ENCODE data around the gene SAT2. TPM values are rescaled to one million over a fixed set of nuclear protein-coding genes. Genes with fewer than 3 reads are reported as not detected.
A peak's percentile ranks its signal among the peaks of the same experiment; 100 is the strongest.

Gene SAT2
- total and polyA plus RNA-seq, 9 donors = 89.5 to 235 (median 145) TPM

DNA sequence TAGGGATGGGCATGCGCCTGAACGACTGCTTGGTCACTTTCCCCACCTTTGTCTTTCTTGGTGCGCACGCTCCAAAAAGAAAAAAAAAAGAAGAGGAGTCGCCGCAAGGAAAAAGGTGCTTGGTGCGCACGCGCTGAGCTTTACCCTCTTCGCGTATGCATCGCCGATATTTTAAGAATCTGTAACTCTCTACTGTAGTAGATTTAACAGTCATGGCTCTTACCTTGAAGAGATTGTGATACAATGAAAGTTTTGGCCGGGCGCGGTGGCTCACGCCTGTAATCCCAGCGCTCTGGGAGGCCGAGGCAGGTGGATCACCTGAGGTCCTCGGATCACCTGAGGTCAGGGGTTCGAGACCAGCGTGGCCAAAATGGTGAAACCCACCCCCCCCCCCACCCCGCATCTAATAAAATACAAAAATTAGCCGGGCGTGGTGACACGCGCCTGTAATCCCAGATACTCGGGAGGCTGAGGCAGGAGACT, 12.3 kb downstream of the SAT2 start:
- WGBS, 3 donors = 5 to 8% (median 7%) methylated on average over 28 of the region's 28 CpGs
- intact Hi-C loops (cut with DNase I) = no loop called here
- peak overlapping the region; percentile 41 for H3K4me3 ChIP-seq
- H3K36me3 ChIP-seq = no peaks in the 10 kb centered on the region
- H3K27me3 ChIP-seq = no peaks in the 10 kb centered on the region
- H3K9me3 ChIP-seq = no peaks in the 10 kb centered on the region
- H3K27ac ChIP-seq = peak overlapping the region; percentile 26 to 85
- TF ChIP-seq CTCF (IDR thresholded peaks at IDR 0.05) = no peak
- TF ChIP-seq EP300 (IDR thresholded peaks at IDR 0.05) = no peak
- TF ChIP-seq POLR2A (IDR thresholded peaks at IDR 0.05) = no peak
- peaks cover 15% of the 10 kb centered on the region for H3K4me1 ChIP-seq (ENCODE audit: insufficient read depth)
- DNase-seq = no peak

DNA sequence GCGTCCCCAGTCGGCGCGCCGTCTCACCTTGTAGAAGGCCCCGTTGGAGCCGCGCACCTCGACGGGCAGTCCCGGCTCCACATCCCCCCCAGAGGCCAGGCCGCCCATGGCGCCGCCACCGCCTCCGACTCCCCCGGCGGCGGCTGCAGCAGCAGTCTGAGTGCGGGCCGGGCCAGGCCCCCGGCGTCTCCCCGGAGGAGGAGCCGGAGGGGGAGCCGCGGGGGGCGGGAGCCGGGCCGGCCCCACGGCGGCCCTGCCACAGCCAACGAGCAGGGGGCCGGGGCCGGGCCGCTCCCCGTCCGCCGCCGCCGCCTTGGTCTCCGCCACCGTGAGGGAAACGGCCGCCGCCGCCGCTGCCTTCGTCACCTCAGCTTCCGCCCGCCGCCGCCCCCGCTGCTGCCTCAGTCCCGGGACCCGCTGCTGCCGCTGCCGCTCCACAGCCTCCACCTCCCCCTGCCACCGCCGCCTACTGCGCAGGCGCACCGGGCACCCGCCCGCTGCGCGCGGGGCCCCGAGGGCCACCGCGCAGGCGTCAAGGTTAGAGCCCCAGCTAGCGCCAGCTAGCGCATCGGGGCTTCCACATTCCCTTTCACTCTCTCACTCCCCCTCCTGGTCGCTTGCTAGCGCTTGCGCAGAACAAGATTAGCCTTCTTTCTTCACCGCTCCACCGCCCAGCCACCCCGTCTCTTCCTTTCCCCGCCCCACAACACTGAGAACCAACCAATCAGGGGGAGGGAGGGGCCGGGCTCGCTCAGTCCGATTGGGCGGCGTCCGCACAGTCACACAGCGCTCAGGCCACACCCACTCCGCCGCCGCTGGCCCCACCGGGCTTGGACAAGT, 13.0 kb downstream of the SAT2 start, which contains the start of gene FXR2:
Gene FXR2, minus strand, starts transcription at position 473 of the 840 bp plus-strand sequence. Its CDS starts 365 bp downstream, at position 108.
- Histone ChIP-seq H3K4me1 (ENCODE audit: insufficient read depth) (peaks cover 15% of the 10 kb centered on the region), H3K4me3 (peak within 1 kb of the TSS; percentile 64), H3K36me3 (no peaks in the 10 kb centered on the region), H3K9me3 (no peaks in the 10 kb centered on the region), H3K27ac (peak within 1 kb of the TSS; percentile 86 to 95), H3K27me3 (no peaks in the 10 kb centered on the region)
- intact Hi-C loops (cut with DNase I) = no loop called here
- 1% methylated on average over 38 to 93 of the region's 93 CpGs for WGBS, 3 donors
- TF ChIP-seq EP300 (IDR thresholded peaks at IDR 0.05) (no peak), CTCF (IDR thresholded peaks at IDR 0.05) (peak; percentile 74 to 83 (median 81)), POLR2A (IDR thresholded peaks at IDR 0.05) (peak; percentile 84)
- DNase-seq = peak; percentile 99 to 100 (median 100)

DNA sequence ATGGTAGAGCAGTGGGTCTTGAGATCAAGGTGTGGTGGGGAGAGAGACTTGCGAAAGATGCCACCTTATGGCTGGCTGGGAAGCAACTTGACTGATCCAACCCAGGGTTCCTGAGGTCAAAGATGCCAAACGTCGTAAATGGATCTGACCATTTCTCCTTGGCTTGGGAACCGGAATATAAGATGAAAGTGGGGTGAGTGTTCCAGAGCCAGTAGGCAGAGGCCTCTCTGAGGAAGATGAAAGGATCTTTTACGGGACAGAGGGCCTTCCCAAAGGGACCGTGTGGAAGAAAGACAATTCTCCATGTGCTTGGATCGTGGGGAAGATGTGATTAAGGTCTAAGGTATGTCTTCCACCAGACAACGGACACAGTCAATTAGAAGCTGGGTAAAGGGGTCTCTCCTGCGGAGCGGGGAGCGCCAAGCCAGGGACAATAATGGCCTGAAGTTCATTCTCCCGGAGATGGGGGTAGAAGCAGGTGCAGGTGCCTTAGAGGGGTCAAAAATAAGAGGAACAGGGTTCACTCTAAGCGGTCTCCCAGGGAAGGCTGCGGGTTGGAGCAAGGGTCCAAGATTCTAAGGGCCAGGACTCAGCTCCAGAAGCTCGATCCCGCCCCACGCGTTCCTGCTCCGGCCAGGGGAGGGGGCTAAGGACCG, 13.7 kb downstream of the SAT2 start:
- Histone ChIP-seq H3K27ac (peak overlapping the region; percentile 86 to 95), H3K9me3 (no peaks in the 10 kb centered on the region), H3K4me3 (peak overlapping the region; percentile 64), H3K27me3 (no peaks in the 10 kb centered on the region), H3K36me3 (no peaks in the 10 kb centered on the region), H3K4me1 (ENCODE audit: insufficient read depth) (peaks cover 15% of the 10 kb centered on the region)
- 7 to 9% (median 8%) methylated on average over 20 of the region's 20 CpGs for WGBS, 3 donors
- no peak for DNase-seq
- intact Hi-C loops (cut with DNase I) = no loop called here
- TF ChIP-seq POLR2A (IDR thresholded peaks at IDR 0.05) (no peak), CTCF (IDR thresholded peaks at IDR 0.05) (no peak), EP300 (IDR thresholded peaks at IDR 0.05) (no peak)

- 93 to 96% (median 93%) methylated on average over 1 of the region's 1 CpG for WGBS, 3 donors
- intact Hi-C loops (cut with DNase I) = no loop called here
These were observed 15.4 kb downstream of the SAT2 start for GRCh38 chr17:7612294-7612640.

More at GRCh38 chr17:7612294-7612640, 15.4 kb downstream of the SAT2 start:
- TF ChIP-seq EP300 (IDR thresholded peaks at IDR 0.05) = no peak
- TF ChIP-seq CTCF (IDR thresholded peaks at IDR 0.05) = no peak
- no peak for TF ChIP-seq POLR2A (IDR thresholded peaks at IDR 0.05)
- no peak for DNase-seq
- Histone ChIP-seq H3K36me3 (no peaks in the 10 kb centered on the region), H3K9me3 (no peaks in the 10 kb centered on the region), H3K27me3 (no peaks in the 10 kb centered on the region), H3K4me1 (ENCODE audit: insufficient read depth) (peaks cover 15% of the 10 kb centered on the region), H3K27ac (no peak overlapping the region), H3K4me3 (no peak overlapping the region)
